ENCODE measurements around the gene FOXD1.
"Not testable (repeated sequence)": the region's sequence is repeated elsewhere in the genome, so short reads cannot be mapped to it uniquely, and the experiment has no call there.

Gene FOXD1

DNA sequence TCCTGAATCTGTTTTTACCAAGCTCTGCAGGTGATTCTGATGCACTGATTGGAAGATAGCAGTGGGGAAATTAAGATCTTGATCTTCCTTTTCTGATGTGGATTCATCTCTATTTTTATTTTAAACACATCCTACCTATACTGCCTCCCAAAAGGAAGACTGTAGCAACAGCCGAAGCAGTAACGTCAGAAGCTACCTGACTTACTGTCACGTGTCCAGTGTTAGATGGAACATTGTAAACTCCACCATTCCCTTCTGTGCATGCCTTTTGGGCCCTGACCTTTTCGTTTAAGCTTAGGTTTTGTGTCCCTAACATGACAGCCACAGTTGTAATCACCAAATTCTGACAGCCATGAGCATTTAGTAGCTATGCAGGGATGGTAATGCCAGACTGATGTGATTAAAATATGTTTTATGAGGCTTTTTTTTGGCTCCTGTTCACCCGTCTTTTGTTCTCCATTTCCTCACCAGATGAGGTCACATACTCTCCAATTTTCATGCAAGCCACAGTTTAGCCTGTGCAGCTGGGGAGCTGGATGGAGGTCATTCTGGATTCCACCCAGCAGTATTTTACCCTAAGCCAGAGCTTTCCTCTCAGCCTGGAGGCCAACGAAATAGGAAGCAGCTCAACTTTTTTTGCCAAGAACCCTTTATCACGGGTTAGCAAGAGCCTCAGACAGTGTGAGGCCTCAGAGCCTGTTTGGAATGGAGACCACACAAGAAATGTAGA lies 15.6 kb upstream of the FOXD1 start:
- no peak for TF ChIP-seq Cebpa-rat (IDR thresholded peaks at IDR 0.05)
- H3K27ac ChIP-seq, result no peak overlapping the region

DNA sequence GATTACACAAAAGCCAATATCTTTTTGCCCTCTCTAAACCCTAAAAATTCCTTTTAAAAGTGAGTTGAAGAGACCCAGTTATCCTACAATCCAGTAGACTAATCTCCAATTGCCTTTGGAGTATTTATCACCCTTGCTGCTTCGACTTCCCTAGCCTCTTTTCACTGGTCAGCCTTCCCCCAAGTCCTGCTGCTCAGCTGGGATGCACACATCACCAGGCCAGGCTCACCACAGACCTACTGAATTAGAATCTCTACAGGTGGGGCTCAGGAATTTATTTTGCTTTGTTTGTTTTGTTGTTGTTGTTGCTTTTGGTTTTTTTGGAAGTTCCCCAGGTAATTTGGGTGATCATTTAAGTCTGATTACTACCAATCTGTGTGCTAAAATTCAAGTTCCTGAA lies 11.6 kb upstream of the FOXD1 start:
- Histone ChIP-seq H3K4me2 (no peak overlapping the region), H4K20me1 (no peaks in the 10 kb centered on the region), H3K9me3 (no peaks in the 10 kb centered on the region), H3K36me3 (no peaks in the 10 kb centered on the region), H3K4me3 (no peak overlapping the region), H3K27me3 (no peaks in the 10 kb centered on the region), H3K4me1 (no peaks in the 10 kb centered on the region), H3K9ac (no peak overlapping the region), H3K27ac (no peak overlapping the region)
- no peak for TF ChIP-seq Cebpa-rat (IDR thresholded peaks at IDR 0.05)

More for the DNA sequence above, 15.6 kb upstream of the FOXD1 start:
- no peaks in the 10 kb centered on the region for H3K36me3 ChIP-seq
- no peak overlapping the region for H3K4me2 ChIP-seq
- no peak overlapping the region for H3K9ac ChIP-seq
- no peaks in the 10 kb centered on the region for H3K4me1 ChIP-seq
- no peaks in the 10 kb centered on the region for H4K20me1 ChIP-seq
- H3K9me3 ChIP-seq, result no peaks in the 10 kb centered on the region
- H3K4me3 ChIP-seq, result no peak overlapping the region
- H3K27me3 ChIP-seq, result no peaks in the 10 kb centered on the region

DNA sequence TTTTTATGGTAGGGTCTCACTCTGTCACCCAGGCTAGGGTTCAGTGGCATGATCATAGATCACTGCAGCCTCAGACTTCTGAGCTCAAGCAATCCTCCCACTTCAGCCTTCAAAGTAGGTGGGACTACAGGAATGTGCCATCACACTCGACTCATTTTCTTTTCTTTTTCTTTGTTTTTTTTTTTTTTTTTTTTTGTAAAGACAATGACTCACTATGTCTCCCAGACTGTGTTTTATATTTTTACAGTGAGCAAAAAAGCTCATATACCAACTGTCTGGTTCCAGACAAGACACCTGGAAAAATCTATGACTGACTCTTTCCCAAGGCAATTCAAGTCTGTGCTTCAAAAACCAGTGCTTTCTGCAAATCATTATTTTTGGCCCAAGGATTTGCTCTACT lies 10.8 kb upstream of the FOXD1 start:
- Histone ChIP-seq H3K27ac (no peak overlapping the region), H3K9me3 (no peaks in the 10 kb centered on the region), H3K4me3 (no peak overlapping the region), H4K20me1 (no peaks in the 10 kb centered on the region), H3K9ac (no peak overlapping the region), H3K4me1 (no peaks in the 10 kb centered on the region), H3K36me3 (no peaks in the 10 kb centered on the region), H3K4me2 (no peak overlapping the region), H3K27me3 (no peaks in the 10 kb centered on the region)
- TF ChIP-seq Cebpa-rat (IDR thresholded peaks at IDR 0.05), result no peak

DNA sequence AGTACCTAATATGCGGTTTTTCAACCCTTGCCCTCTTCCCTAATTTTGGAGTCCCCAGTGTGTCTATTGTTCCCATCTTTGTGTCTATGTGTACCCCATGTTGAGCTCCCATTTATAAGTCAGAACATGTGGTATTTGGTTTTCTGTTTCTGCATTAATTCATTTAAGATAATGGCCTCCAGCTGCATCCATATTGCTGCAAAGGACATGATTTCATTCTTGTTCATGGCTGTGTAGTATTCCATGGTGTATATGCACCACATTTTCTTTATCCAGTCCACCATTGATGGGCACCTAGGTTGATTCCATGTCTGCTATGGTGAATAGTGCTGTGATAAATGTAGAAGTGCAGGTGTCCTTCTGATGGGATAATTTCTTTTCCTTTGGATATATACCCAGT lies 7.9 kb upstream of the FOXD1 start:
- H3K4me3 ChIP-seq, H3K9ac ChIP-seq, H3K4me2 ChIP-seq, H4K20me1 ChIP-seq, H3K4me1 ChIP-seq, H3K27ac ChIP-seq, H3K36me3 ChIP-seq, H3K9me3 ChIP-seq: not testable (repeated sequence)
- peaks cover 28% of the 10 kb centered on the region for H3K27me3 ChIP-seq

DNA sequence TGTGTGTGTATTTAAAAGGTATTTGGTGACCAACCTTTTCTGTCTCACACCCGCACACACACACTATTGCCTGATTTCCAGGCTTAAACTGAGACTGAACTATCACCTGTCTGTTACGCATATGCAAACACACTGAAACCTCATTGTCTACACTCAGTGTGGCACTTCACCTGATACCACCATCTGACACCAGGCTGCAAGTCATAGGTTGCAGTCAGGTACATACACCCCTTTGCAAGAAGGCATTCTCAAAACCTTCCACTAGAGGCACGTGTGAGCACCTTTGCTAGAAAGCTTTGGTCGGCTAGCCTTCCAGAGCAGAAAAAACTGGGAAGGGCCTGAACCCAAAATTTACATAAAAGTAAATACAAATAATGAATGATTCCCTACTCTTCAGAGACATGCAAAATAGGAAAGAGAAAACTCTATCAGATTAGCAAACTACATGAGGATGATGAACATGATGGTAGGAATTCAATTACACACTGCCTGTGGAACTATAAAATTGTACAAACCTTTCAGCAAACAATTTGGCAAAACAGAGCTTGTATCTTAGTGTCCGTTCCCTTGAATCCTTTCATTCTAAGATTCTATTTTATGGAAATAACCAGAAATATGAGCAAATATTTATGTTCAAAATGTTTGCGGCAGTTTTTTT lies 5.9 kb upstream of the FOXD1 start:
- H3K4me3 ChIP-seq, result no peak overlapping the region
- H3K27me3 ChIP-seq, result peaks cover 47% of the 10 kb centered on the region
- no peak for TF ChIP-seq Cebpa-rat (IDR thresholded peaks at IDR 0.05)
- no peak overlapping the region for H3K9ac ChIP-seq
- peaks cover 26% of the 10 kb centered on the region for H4K20me1 ChIP-seq
- no peak overlapping the region for H3K27ac ChIP-seq
- H3K4me1 ChIP-seq, result peaks cover under 1% of the 10 kb centered on the region; the same call in 1 of the 2 replicates
- peaks cover 17% of the 10 kb centered on the region for H3K9me3 ChIP-seq
- H3K4me2 ChIP-seq, result no peak overlapping the region
- no peaks in the 10 kb centered on the region for H3K36me3 ChIP-seq

DNA sequence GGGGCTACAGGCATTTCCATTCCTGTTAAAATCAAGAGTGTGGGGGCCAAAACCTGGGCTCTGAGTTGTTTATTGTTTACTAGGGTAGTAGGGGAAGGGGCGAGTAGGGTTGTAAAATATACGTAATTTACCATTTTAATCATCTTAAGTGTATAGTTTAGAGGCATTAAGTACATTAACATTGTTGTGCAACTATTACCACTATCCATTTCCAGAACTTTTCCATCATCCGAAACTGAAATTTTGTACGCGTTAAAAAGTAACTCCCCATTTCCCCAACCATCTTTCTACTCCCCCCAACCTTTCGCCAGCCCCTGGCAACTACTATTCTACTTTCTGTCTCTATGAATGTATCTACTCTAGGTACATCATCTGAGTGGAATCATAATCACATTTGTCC lies 3.6 kb upstream of the FOXD1 start:
- H3K9ac ChIP-seq, result no peak overlapping the region
- no peak overlapping the region for H3K4me3 ChIP-seq

DNA sequence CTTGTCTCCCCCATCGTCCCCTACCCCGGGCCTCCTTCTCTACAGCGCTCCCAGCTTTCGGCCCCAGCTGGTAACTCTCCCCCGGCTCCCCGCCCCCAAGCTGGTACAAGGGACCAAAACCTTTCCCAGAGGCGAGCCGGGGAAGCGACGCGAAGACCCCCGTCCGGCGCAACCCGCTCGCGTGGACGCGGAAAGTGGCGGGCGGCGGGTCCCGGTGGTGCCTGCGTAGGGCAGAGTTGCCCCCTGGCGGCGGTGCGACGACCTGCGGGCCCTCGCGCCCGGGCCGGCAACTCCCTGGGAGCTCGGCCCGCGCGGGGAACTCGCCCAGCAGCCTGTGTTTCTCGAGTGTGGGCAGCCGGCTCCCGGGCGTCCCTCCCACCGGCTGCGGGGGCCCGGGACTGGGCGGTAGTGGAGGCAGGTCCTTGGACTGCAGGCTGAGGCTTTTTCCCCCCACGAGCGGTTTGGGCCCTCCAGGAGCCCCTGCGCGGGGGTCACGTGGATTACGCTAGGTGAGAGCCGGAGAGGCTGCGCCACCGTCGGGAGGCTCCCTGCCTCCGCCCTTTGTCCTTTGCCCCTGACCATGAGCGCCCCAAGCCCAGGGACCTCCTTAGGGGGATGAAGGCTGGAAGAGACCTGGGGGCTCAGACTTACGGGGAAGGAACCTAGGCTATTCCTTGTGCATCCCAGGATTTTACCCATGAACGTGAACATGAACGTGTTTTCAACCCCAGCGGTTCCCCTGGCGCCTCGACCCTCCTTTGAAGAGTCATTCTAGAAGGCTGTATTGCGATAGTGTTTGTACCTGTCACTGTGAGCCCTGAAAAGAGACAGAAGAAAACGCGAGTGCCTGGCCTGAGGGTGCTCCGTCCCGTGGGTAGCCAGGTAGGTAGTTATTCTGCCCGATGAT lies 2.9 kb upstream of the FOXD1 start:
- H3K9ac ChIP-seq, result no peak overlapping the region
- peaks cover 29% of the 10 kb centered on the region for H3K4me1 ChIP-seq
- TF ChIP-seq Cebpa-rat (IDR thresholded peaks at IDR 0.05), result no peak
- H3K27me3 ChIP-seq, result peaks cover 78% of the 10 kb centered on the region
- H3K27ac ChIP-seq, result no peak overlapping the region
- H3K36me3 ChIP-seq, result no peaks in the 10 kb centered on the region
- H4K20me1 ChIP-seq, result peaks cover 56% of the 10 kb centered on the region
- no peak overlapping the region for H3K4me2 ChIP-seq
- peaks cover 17% of the 10 kb centered on the region for H3K9me3 ChIP-seq
- no peak overlapping the region for H3K4me3 ChIP-seq

More for the DNA sequence above, 3.6 kb upstream of the FOXD1 start:
- Histone ChIP-seq H3K4me1 (peaks cover 22% of the 10 kb centered on the region), H3K27ac (no peak overlapping the region), H4K20me1 (peaks cover 49% of the 10 kb centered on the region), H3K36me3 (no peaks in the 10 kb centered on the region), H3K9me3 (peaks cover 17% of the 10 kb centered on the region), H3K4me2 (no peak overlapping the region), H3K27me3 (peaks cover 70% of the 10 kb centered on the region)
- TF ChIP-seq Cebpa-rat (IDR thresholded peaks at IDR 0.05), result no peak

DNA sequence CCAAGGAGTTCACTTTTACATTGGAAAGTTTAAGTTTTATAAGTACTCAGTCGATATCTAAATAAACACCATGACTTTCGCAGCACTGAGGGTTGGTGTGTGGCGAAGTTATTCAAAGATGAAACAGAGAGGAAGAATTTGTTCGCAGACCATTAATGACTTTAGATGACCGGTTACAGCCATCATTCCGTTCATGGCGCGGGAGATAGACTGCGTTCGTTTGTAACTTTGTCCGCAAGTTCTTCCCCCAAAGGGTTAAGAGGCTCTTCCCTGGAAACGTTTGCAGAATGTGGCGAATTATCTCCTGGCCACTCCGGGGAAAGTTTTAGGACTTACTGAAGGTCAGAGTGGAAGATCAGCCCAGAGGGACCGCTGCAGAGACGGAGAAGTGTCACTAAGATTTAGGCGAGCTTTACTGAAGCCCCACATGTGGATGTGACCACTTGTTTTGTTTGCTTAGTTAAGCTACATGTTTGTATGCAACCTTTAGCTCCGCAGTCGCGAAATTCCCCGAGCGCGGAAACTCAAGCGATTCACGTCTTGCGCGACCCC lies 2.2 kb upstream of the FOXD1 start:
- no peaks in the 10 kb centered on the region for H3K36me3 ChIP-seq
- H3K4me3 ChIP-seq, result no peak overlapping the region
- H3K9ac ChIP-seq, result no peak overlapping the region
- H3K4me2 ChIP-seq, result no peak overlapping the region
- H3K4me1 ChIP-seq, result peaks cover 29% of the 10 kb centered on the region
- H3K27ac ChIP-seq, result no peak overlapping the region
- H4K20me1 ChIP-seq, result peaks cover 64% of the 10 kb centered on the region
- H3K27me3 ChIP-seq, result peaks cover 85% of the 10 kb centered on the region
- peaks cover 17% of the 10 kb centered on the region for H3K9me3 ChIP-seq
- no peak for TF ChIP-seq Cebpa-rat (IDR thresholded peaks at IDR 0.05)

DNA sequence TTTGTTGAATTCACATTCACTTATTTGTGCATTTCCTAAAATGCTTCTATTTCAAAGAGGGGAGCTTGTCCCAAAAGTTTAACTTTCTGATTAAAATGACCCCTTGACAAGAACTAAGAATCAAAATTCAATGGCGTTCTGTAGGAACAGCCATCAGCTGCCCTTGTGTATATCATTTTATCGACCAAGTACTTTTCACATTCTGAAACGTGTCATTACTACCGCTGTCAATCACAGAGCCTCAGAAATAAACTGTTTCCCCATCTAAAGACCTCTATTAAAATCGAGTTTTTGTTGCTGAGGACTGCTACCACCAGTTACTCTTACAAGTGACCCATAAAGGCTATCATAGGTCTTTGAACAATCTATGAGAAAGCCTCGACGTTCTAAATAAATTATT lies 1.6 kb upstream of the FOXD1 start:
- H3K4me1 ChIP-seq, result peaks cover 29% of the 10 kb centered on the region
- H3K36me3 ChIP-seq, result no peaks in the 10 kb centered on the region
- no peak overlapping the region for H3K4me2 ChIP-seq
- peaks cover 91% of the 10 kb centered on the region for H3K27me3 ChIP-seq
- H3K9me3 ChIP-seq, result peaks cover 17% of the 10 kb centered on the region
- no peak overlapping the region for H3K4me3 ChIP-seq
- peaks cover 70% of the 10 kb centered on the region for H4K20me1 ChIP-seq
- TF ChIP-seq Cebpa-rat (IDR thresholded peaks at IDR 0.05), result no peak
- no peak overlapping the region for H3K9ac ChIP-seq
- H3K27ac ChIP-seq, result no peak overlapping the region

All from BLaER1 (cell line).